Stomach (tissue), 4 donors: ENCODE results near the gene CAPN15.

Experiments used
- CTCF ChIP-seq, 7 experiments: fragments of 450-650 bp in 4 of 7; fragments of 200-600 bp in 3 of 7; sonication (generic) in 3 of 7; IDR thresholded peaks; one replicate each; pipeline ENCODE4 v1.5.1; 2016 to 2019; ENCODE audit warnings: antibody characterized with exemption in 7 of 7, control low read depth in 2 of 7, mild to moderate bottlenecking in 1 of 7
- EP300 ChIP-seq: sonication (generic); formaldehyde crosslinking; IDR thresholded peaks from one replicate; pipeline ENCODE4 v1.6.1; 2017; ENCODE audit warnings: antibody characterized with exemption
- POLR2A ChIP-seq, 4 donors: fragments of 450-650 bp; IDR thresholded peaks; one replicate each; pipeline ENCODE4 v1.6.1; 2016; ENCODE audit warnings: antibody characterized with exemption in 4 of 4, control low read depth in 2 of 4, mild to moderate bottlenecking in 1 of 4, moderate library complexity in 1 of 4
- POLR2AphosphoS5 ChIP-seq, 3 donors: sonication (generic); formaldehyde crosslinking; IDR thresholded peaks; one replicate each; pipeline ENCODE4 v1.6.1; 2016; ENCODE audit warnings: antibody characterized with exemption in 3 of 3

- TF ChIP-seq POLR2A (IDR thresholded peaks at IDR 0.05) (no peak), CTCF (IDR thresholded peaks at IDR 0.05) (no peak), POLR2AphosphoS5 (IDR thresholded peaks at IDR 0.05) (no peak), EP300 (no peak)
These were observed 18.4 kb upstream of the CAPN15 start for GRCh38 chr16:508884-509736.
